Endometrial microvascular endothelial cells (primary cell): Measurements from ENCODE around the gene TEX44. TPM values are rescaled to one million over a fixed set of nuclear protein-coding genes. Genes with fewer than 3 reads are reported as not detected.

Source experiments
- in situ Hi-C: cut with HindIII; loops from 2 replicates; pipeline ENCODE4 v1.10.0; 2017; ENCODE audit warnings: low sequenced_read_pairs, low pct_unique_long_range_greater_than_20kb; ENCODE audit errors: inconsistent ontology term
- total RNA-seq: library from RNA; depleted of rRNA; stranded (reverse); fragments of >200 nt; gene quantifications from one replicate; pipeline ENCODE4 v1.2.3, GENCODE V29; 2015; ENCODE audit errors: inconsistent ontology term

The TEX44 gene
- total RNA-seq, 1 donor from 2014 or later: not detected

DNA sequence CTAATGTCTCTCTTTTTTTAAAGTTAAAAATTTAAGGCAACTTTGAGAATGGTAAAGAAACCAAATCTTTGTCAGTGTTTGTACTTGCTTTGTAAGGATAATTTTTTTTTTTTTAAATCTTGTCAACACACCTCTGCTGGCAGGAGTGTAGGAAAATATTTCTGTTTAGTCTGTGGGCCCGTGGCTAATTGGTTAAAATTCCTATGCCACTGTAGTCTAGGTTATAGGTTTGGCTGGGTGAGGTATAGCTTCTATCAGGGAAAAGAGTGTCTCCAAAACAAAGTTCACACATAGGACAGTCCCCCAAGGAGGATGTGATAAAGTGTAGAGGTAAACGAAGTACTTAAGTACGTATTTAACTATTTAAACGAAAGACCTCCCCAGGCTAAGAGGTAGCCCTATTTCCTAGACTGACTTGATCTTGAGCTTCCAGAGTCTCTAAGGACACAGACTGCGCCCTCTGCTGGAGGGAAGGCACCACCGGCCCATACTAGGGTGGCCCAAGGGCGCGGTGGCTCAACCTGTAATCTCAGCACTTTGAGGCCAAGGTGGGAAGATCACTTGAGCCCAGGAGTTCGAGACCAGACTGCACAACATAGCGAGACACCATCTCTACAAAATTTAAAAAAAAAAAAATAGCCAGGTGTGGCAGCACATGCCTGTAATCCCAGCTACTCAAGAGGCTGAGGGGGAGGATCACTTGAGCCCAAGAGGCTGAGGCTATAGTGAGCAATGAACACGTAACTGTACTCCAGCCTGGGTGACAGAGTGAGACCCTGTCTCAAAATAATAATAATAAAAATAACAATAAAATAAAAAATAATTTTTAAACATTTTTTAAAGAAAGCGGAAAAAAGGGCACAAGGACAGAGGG is 8.9 kb downstream of the TEX44 start:
- in situ Hi-C loops: no loop called here

DNA sequence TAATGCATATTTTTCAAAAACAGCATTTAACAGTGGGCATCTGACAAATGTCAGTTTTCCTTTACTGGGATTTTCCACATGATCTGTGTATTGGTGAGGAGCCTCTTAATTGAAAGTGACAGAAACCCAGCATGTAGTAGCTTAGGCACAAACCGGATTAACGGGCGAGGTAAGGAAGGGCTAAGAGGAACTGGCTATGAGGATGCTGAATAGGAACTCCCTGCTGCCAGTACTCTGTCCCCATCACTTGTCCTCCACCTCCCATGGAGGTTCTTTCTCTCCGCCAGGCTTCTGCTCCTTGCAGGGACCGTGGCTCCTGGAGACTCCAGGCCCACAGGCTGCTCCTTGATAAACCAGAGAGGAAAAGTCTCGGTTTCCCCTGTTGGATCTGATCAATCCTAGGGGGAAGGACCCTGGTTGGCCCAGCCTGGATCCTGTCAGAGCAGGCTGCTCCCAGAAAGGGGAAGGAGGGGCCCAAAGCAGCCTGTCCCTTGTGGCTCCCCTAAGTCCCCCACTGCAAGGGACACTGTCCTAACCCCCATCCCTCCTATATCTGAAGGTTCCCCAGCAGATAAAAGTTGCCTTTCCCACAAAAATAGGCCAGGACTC is 10.3 kb downstream of the TEX44 start:
- in situ Hi-C loops: no loop called here

DNA sequence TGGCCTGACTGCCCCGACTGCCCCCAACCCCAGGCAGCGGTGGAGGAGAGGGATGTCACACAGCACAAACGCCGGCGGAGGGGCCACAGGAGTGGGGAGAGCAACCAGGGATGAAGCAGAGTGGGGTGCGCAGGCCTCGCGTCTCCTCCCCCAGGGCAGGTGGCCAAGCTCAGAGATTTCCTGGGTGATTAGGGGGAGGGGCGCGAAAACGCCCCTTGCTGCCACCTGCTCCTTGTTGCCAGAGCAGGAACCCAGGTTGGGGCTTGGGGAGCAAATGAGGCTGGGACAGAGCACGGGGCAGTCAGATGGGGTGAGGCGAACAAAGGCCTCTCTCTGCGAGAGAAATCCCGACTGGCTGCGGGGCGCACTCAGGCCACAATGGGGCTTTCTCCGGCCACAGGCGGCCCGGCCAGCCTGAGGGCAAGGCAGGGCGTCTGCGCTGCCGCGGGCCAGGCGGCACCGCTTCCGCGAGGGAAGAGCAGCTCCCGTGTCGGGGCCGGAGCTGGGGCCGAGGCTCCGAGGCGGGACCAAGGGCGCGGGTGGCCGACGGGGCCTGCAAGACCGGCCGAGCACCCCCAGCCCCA is 11.5 kb downstream of the TEX44 start:
- in situ Hi-C loops: no loop called here

DNA sequence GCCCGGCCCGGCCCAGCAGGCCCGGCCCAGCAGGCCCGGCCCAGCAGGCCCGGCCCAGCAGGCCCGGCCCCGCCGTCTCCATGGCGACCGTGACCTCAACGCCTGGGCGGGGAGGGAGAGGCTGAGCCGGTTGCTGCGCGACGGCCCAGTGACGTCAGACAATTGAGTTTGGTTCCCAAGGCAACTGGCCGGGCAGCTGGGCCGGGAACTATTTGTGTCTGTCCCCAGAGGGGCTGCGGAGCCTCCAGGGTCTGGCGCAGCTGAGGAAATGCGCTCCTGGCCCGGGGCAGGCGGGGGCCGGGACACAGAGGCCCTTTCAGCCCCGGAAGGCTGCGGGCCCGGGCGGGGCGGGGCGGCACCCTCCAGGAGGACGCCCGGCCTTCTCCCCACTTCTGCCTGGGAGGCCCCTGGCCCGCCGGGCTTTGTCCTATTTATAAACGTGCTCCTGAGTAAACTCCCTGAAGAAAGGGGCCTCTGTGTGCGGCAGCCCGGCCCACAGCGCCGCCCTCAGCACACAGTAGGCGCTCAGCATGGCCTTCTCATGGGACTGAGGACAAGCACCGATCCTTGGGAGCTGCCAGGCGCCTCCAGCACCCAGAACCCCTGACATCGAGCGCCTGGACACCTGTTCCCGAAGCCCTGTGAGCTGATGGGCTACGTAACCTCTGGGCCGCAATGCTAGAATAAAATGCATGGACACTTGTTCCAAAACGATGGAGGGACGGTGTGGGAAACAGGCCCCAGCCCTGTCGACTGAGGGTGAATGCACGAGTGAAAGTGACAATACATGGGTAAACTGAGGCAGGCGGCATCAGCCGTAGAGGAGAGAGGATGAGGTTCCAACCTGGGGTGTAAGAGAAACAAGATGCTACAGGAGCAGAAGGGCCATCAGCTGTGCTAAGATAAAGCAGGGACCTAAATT is 12.3 kb downstream of the TEX44 start:
- in situ Hi-C loops: no loop called here

DNA sequence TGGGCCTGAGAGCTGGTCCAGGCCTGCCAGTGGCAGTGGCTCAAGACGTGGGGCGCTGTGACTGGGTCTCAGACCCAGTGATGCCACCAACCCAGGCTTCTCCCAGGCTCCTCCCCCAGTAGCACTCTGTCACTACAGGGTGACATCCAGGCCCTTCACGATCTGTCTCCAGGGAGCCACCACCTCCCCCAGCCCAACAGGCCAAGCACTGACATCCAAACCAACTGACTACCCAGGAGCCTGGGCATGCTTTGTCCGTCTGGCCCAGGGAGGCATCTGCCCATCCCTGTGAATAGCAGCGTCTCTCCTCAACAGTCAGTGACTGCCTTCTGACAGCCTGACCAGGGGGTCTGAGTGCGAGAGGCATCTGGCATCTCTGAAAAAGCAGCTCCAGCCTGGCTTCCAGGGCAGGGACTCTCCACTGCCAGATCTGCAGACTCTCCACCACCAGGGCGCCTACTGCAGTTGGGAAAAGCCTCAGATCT is 13.0 kb downstream of the TEX44 start:
- in situ Hi-C loops: no loop called here

DNA sequence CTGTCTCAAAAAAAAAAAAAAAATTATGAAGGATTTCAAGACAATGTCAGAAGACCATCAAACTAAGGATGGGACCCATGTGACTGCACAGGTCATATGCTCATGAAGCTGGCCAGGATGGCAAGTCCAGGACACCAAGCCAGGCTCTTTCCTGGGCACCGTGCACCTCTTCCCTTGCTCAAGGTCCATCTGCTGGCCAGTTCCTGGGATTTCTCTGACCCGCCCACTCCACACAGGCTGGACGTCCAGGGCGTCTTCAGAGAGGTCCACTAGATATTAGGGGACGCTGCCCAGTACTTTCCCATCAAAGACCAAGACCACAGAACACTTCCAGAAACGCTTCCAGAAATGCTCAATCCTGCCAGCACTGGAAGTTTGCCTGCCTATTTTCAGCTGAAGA is 14.3 kb downstream of the TEX44 start:
- in situ Hi-C loops: no loop called here

DNA sequence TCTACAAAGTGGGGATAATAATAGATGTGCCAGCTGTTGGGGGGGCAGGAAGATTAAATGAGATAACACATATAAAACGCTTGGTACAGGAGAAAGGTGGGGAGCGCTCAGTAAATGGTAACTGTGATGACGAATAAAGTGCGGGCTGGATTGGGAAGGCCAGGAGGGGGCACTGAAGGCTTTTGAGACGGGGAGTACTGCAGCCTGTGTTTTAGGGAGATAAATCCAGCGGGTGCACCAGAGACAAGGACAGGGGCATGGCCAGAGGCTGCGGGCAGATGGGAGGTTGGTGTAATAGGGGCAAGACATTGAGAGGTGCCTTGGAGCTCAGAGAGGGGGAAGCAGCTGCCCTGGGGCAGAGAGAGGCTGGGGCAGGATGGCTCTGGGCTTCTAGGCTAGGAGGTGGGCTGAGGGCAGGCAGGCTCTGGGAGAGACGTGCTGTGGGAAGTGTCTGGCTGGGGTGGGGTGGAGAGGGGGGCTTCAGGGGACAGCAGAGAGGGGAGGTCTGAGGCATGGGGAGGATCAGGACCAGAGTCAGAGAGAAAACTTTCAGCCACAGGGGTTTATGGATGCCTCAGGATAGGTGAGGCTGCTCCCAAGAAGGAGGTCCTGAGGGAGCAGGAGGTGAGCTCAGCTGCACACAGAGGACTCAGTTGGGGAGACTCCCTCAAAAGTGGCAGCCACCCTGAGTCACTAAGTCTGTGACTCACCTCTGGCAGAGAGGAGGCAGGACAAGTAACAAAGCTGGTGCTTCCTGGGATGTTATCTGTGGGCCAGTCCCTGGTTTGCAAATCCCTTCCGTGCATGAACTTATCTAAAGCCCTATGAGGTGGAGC is 18.8 kb downstream of the TEX44 start:
- in situ Hi-C loops: no loop called here

DNA sequence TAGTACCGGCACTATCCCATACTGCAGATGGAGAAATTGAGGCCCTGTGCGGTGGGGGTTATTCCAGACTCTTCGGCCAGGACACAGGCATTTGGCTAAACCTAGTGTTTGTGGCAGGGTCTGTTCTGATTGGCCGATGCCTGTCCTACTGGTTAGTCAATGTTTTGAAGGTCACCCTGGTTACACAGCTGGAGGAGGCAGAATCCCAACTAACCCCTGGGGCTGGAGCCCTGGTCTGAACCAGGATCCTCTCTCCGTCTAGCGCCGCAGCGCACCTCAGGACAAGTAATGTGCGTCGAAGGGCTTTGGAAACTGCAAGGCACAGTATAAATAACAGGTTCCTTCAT is 19.4 kb downstream of the TEX44 start:
- in situ Hi-C loops: no loop called here

DNA sequence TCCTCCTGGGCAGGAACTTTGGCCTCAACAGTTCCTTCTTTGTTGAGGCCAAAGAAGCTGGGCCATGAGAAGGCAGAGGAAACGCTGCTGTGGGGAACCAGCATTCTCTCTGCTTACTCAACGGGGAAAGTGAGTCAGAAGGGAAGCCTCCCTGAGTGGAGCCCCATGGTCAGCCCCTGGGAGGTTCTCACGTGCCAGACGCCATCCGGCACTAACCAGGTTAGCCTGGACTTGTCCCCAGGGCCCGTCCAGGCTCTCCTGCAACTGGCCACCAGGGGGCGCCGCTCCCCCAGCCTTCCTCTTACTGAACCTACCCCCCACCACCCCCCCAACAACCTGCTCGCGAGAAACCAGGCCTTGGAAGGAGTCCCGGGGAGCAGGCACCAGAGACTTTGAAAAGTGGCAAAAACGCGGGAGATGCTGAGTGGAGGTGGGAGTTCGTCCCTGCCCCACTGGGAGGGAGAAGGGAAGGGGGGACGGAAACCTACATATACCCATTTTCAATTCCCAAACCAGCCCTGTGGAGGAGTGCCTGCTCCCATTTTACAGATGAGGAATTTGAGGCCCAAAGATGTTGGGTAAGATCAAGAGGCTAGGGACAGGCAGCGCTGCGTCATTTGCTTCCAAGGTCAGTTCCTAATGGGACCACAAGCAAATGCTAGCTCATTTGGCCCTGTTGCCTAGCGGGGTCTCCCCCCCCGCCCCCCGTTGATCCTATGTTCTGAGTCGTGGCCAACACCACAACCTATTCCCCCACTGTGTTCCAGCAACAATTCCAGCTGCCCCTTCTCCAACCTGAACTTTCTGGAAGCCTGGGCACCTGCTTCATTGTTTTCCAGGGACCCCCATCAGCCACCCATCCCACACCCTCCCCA is 20.0 kb downstream of the TEX44 start:
- in situ Hi-C loops: no loop called here

DNA sequence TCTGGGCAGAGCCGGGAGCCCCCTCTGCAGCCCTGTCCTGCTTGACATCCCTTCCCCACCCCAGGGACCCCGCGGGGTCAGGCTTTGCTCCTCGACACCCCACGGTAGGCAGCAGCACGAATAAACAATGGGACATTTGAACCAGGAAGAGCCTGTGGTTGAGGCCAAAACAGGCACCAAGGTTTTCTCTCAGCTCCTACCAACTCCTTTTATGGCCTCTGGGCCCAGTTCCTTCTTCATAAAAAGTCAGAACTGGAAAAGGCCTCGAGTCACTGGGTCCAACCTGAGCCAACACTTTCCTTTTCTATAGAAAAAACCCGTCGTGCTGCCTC is 20.6 kb downstream of the TEX44 start:
- in situ Hi-C loops: no loop called here

DNA sequence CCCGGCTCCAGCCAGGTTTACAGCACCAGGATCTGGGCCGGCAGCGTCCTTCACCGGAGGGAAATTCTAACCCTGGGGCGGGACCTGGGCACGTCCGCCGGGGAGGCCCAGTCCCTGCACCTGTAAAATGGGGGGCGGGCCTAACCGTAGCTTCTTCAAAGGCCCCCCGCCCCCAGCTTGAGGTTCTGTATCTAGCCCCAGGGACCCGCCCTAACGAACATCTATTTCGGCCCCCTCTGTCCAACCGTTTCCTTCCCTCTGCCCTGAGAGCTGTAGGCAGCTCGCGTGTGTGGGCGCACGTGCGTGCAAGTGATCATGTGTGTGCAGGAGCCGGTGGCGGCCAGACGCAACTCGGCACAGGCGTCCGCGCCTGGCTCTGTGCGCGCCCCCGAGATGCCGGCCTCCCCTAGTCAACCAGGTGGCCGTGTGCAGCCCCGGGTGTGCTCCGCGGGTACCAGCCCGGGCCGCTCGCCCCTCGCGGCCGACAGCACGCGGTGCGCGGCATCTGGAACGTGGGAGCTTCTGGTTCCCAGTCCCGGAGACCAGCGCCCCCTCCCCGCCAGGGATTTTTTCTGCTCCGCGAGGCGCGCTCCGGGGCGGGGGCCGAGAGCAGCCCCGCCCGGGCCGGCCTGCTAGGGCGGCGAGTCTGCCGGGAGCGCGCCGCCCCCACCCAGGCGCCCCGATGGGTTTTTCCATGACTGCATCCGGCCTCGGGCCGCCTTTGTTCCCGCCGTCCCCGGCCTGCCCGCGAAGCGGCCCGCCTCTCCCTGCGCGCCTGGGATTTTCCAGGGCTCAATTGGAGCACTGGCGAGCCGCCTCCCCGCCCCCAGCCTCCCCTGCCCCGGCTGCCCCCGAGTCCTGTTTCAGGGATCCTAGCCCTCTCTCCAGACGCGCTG is 21.2 kb downstream of the TEX44 start:
- in situ Hi-C loops: no loop called here

DNA sequence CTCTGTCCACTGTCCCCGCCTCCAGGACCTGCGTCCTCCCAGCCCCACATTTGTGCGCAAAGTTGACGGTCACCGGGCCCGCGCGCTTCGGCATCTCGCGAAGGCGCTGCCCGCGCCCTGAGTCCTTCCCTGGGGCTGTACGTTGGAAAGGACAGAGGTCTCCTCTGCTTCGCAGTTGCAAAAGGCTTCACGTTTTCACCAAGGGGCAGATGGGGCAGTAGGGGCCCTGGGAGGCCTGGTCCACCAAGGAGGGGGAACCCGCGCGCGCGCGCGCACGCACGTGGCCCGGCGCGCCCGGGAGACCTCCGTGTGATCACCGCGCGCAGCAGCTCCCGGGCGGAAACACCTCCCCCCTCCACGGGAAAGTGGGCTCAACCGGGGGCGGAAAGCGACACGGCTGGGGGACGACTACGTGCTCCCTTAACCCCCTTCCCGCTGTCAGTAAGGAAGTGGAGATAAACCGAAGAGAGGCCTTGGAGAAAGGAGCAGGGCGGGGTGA is 21.9 kb downstream of the TEX44 start:
- in situ Hi-C loops: no loop called here

DNA sequence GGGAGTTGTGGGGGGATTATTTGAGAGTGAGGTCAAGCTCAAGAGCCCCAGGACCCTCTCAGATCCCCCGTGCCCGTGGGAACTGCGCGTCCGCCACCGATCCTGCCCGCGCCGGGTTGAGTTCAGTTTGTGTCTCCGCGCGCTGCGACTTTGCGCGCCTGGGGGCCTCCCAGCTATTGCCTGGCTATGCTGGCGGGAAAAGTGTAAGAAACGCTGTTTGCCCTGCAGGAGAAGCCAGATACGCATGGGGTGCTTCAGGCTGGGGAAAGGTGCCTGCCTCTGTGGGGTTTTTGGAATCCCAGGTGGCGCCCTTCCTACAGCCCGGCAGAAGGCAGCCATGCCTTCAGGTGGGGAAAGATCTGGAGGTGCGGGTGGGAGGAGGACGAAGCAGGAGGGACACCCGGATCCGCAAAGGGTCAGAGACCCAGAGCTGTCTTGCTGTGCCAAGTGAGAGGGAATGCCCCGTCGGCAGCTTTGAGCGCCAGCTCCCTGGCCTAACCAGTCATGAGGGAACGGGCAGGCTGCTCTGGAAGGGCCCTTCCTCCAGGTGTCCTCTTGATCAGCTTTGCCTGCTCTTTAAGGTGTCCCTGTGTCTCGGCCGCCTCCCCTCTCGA is 22.5 kb downstream of the TEX44 start:
- in situ Hi-C loops: no loop called here

DNA sequence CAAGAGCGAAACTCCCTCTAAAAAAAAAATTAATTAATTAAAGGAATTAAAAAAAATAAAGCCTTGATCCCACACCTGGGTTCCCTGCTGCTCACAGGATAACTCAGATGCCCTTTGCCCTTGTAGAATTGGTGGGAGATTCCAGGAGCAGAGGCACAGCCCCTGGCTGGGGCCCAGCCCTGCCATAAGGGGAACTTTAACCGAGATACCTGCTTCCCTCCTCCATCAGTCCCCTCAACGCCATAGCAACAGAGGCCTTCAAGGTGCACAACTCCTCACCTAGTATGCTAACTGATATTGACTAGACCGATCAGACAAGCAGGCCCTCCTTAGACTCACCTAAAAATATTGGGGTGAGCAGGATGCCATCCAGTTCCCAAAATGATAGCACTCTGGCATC is 23.6 kb downstream of the TEX44 start:
- in situ Hi-C loops: no loop called here

DNA sequence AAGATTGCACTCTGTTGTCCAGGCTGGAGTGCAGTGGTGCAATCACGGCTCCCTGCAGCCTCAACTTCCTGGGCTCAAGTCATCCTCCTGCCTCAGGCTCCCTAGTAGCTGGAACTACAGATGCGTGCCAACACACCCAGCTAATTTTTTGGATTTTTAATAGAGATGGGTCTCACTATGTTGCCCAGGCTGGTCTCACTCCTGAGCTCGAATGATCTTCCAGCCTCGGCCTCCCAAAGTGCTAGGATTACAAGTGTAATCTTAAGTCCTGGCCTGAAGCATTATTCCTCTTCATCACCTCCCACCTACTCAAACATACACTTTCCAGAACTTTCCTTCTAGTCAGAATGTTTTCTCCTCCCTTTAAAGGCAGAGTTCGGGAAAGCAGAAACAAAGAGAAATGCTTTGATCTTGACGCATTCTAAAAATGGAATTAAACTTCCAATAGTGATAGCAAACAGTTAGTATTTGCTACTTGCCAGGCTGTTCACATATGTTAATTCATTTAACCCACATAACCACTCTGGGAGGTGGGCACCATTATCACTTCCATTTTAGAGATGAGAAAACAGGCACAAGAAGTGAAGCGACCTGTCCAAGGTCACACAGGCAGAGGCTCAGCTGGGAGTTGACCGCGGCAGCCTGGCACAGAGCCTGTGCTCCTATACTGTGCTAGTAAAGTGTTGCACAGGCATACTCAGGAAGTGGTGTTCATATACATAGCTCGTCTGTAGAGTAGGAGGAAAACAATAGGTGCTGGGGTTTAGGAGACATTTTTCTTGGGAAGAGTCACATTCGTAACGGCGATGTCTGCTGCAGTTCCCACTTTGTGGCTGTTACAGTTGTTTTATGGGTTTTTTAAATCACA is 24.6 kb downstream of the TEX44 start:
- in situ Hi-C loops: no loop called here
